GM12878 (cell line): Measurements from ENCODE around the gene PTPN14. TPM values are rescaled to one million over a fixed set of nuclear protein-coding genes. Genes with fewer than 3 reads are reported as not detected.

ENCODE experiments used
- ATAC-seq: fragments of 200-7000 bp; cut with Tn5 transposase; 3 replicates; pipeline ENCODE4 v1.9.1; 2020; ENCODE audit warnings: mild to moderate bottlenecking, moderate library complexity
- BruUV-seq: library from RNA; stranded (reverse); fragments of 400-500 nt; replicated peaks from 2 replicates; lab custom pipeline; 2021; lab: Mats Ljungman, UMichigan
- CTCF ChIA-PET: fragments of 300-600 bp; sonication (Branson Sonifier 250); formaldehyde crosslinking; extraction: SDS; loops from one replicate; lab custom pipeline; 2021; ENCODE audit warnings: inconsistent platforms; lab: Yijun Ruan, JAX
- POLR2A ChIA-PET: fragments of 350-600 bp; formaldehyde crosslinking; extraction: SDS; loops from one replicate; lab custom pipeline; 2021; ENCODE audit warnings: inconsistent platforms; lab: Charles Lee
- RAD21 ChIA-PET: fragments of 300-600 bp; sonication (Branson Sonifier 250); formaldehyde crosslinking; loops from one replicate; lab custom pipeline; 2023; ENCODE audit warnings: antibody characterized with exemption; ENCODE audit not compliant: unreplicated experiment; lab: Charles Lee
- SMC1A ChIA-PET: fragments of 300-600 bp; sonication (Branson Sonifier 250); formaldehyde crosslinking; loops from one replicate; lab custom pipeline; 2023; ENCODE audit not compliant: unreplicated experiment, uncharacterized antibody; lab: Charles Lee
- DNase-seq: peaks from one replicate; pipeline ENCODE4 v3.0.0-alpha.2; 2011; ENCODE audit warnings: low read depth, low spot score
- FAIRE-seq: peaks from 3 replicates; lab custom pipeline; 2011; peaks lifted over from hg19 to GRCh38; lab: Jason Lieb, UNC
- H2AFZ ChIP-seq: 2 replicates; pipeline ENCODE4 v1.6.0; 2011; ENCODE audit warnings: low read depth, low read length, control low read depth; ENCODE audit not compliant: control insufficient read depth
- H3K27ac ChIP-seq: 2 replicates; pipeline ENCODE4 v1.5.1; 2011; ENCODE audit warnings: control low read depth; ENCODE audit not compliant: control insufficient read depth, insufficient read depth
- H3K27me3 ChIP-seq, 2 experiments: replicated peaks in 1 of 2; 2 replicates each; pipeline versions ENCODE4 v1.6.0 to v1.6.1; 2011; ENCODE audit warnings: low read length in 1 of 2; ENCODE audit not compliant: control insufficient read depth in 2 of 2, insufficient read depth in 2 of 2
- H3K36me3 ChIP-seq, 2 experiments: 2 replicates each; pipeline ENCODE4 v1.5.1; 2011; ENCODE audit warnings: low read length in 1 of 2; ENCODE audit not compliant: control insufficient read depth in 2 of 2, insufficient read depth in 2 of 2
- H3K4me1 ChIP-seq: 2 replicates; pipeline ENCODE4 v1.6.1; 2011; ENCODE audit warnings: mild to moderate bottlenecking, low read length, moderate library complexity, mixed read lengths; ENCODE audit not compliant: control insufficient read depth, insufficient read depth
- H3K4me2 ChIP-seq: 2 replicates; pipeline ENCODE4 v1.6.0; 2011; ENCODE audit warnings: control low read depth; ENCODE audit not compliant: control insufficient read depth, insufficient read depth
- H3K4me3 ChIP-seq: fragments of 200-600 bp; sonication (generic); 2 replicates; pipeline ENCODE4 v1.5.1; 2016
- H3K79me2 ChIP-seq: 2 replicates; pipeline ENCODE4 v1.6.0; 2011; ENCODE audit warnings: low read length; ENCODE audit not compliant: control insufficient read depth, insufficient read depth
- H3K9ac ChIP-seq: 2 replicates; pipeline ENCODE4 v1.8.0; 2011; ENCODE audit warnings: low read length, control low read depth, mixed read lengths; ENCODE audit not compliant: control insufficient read depth, insufficient read depth
- H3K9me3 ChIP-seq: replicated peaks from 3 replicates; pipeline ENCODE4 v1.5.1; 2011; ENCODE audit warnings: mild to moderate bottlenecking, low read length; ENCODE audit not compliant: control insufficient read depth, insufficient read depth
- H4K20me1 ChIP-seq: 2 replicates; pipeline ENCODE4 v1.6.0; 2011; ENCODE audit not compliant: control insufficient read depth, insufficient read depth
- BHLHE40 ChIP-seq, 2 experiments: fragments of 450-650 bp in 1 of 2; IDR thresholded peaks; 2 replicates each; pipeline ENCODE4 v1.6.1; 2011 to 2017; ENCODE audit warnings: low read depth in 2 of 2, borderline replicate concordance in 1 of 2, improper control_type of control experiment in 1 of 2, low read length in 1 of 2, mild to moderate bottlenecking in 1 of 2
- E4F1 ChIP-seq: fragments of 450-650 bp; IDR thresholded peaks from 2 replicates; pipeline ENCODE4 v1.6.1; 2018; ENCODE audit warnings: borderline replicate concordance, mild to moderate bottlenecking; ENCODE audit not compliant: partially characterized antibody
- EED ChIP-seq: sonication (generic); IDR thresholded peaks from 2 replicates; pipeline ENCODE4 v1.6.1; 2016; ENCODE audit warnings: antibody characterized with exemption, low read depth
- EP300 ChIP-seq, 2 experiments: fragments of 150-350 bp in 1 of 2; IDR thresholded peaks; 2 replicates each; pipeline ENCODE4 v1.6.1; 2011 to 2012; ENCODE audit warnings: low read depth in 2 of 2, low read length in 2 of 2, borderline replicate concordance in 1 of 2, improper control_type of control experiment in 1 of 2, inconsistent platforms in 1 of 2; ENCODE audit not compliant: control insufficient read depth in 1 of 2
- FOS ChIP-seq: IDR thresholded peaks from 3 replicates; pipeline ENCODE4 v1.6.1; 2011; ENCODE audit warnings: borderline replicate concordance; ENCODE audit not compliant: insufficient read length; ENCODE audit errors: extremely low read depth
- FOXM1 ChIP-seq: IDR thresholded peaks from 2 replicates; pipeline ENCODE4 v1.6.1; 2012; ENCODE audit warnings: low read depth, mild to moderate bottlenecking, inconsistent platforms, low read length, moderate library complexity
- IKZF1 ChIP-seq: fragments of 450-650 bp; conservative IDR thresholded peaks from 2 replicates; pipeline ENCODE4 v1.6.1; 2017; ENCODE audit warnings: antibody characterized with exemption, mild to moderate bottlenecking
- IRF4 ChIP-seq: IDR thresholded peaks from 2 replicates; pipeline ENCODE4 v1.6.1; 2011; ENCODE audit warnings: low read depth, low read length
- MXI1 ChIP-seq: fragments of 150-350 bp; IDR thresholded peaks from 2 replicates; pipeline ENCODE4 v1.6.1; 2011; ENCODE audit warnings: low read depth, mild to moderate bottlenecking, inconsistent platforms, low read length, improper control_type of control experiment
- NBN ChIP-seq: fragments of 450-650 bp; IDR thresholded peaks from 2 replicates; pipeline ENCODE4 v1.6.1; 2016
- RAD51 ChIP-seq: fragments of 450-650 bp; IDR thresholded peaks from 2 replicates; pipeline ENCODE4 v1.6.1; 2016; ENCODE audit warnings: moderate library complexity, mild to moderate bottlenecking, inconsistent platforms
- RELB ChIP-seq: fragments of 450-650 bp; IDR thresholded peaks from 2 replicates; pipeline ENCODE4 v1.6.1; 2017; ENCODE audit warnings: low read depth, mild to moderate bottlenecking, moderate library complexity
- RFX5 ChIP-seq: IDR thresholded peaks from 2 replicates; pipeline ENCODE4 v1.6.1; 2011; ENCODE audit warnings: low read depth, low read length, improper control_type of control experiment
- RUNX3 ChIP-seq: IDR thresholded peaks from 2 replicates; pipeline ENCODE4 v1.6.1; 2012; ENCODE audit warnings: low read length, inconsistent platforms
- ZNF622 ChIP-seq: fragments of 450-650 bp; IDR thresholded peaks from 2 replicates; pipeline ENCODE4 v1.6.1; 2017; ENCODE audit warnings: mild to moderate bottlenecking, inconsistent platforms
- ZZZ3 ChIP-seq: IDR thresholded peaks from 2 replicates; pipeline ENCODE4 v1.6.1; 2011; ENCODE audit warnings: low read depth; ENCODE audit not compliant: control insufficient read depth, insufficient read length
- WGBS: methylation state at CpG from one replicate; pipeline ENCODE4 v1.1.6; 2016; ENCODE audit warnings: low lambda C conversion rate; ENCODE audit not compliant: insufficient replicate concordance, insufficient coverage; ENCODE audit errors: missing lambda C conversion rate; 5-methylcytosine and 5-hydroxymethylcytosine counted together
- in situ Hi-C: fragments of 300-500 bp; cut with MboI; formaldehyde crosslinking; loops from 9 replicates; pipeline ENCODE4 v1.14.3; 2018; ENCODE audit warnings: mixed read lengths
- intact Hi-C: fragments of 100-400 bp; cut with micrococcal nuclease; formaldehyde crosslinking; loops from one replicate; pipeline ENCODE4 v1.14.2; 2022; ENCODE audit not compliant: unreplicated experiment
- polyA plus RNA-seq, 11 experiments: library from polyadenylated mRNA; depleted of rRNA in 4 of 11; unstranded in 6 of 11; stranded (reverse) in 5 of 11; fragments of >200 nt; fragmentation: Nextera tagmentation in 4 of 11; fragmentation: Illumina TruSeq in 1 of 11; extraction: Ambion mirVana in 4 of 11; extraction: Trizol in 1 of 11; gene quantifications; 1 replicate in 1 of 11; 2 replicates in 10 of 11; pipeline versions ENCODE4 v1.2.1 to v1.2.3, GENCODE V29; 2011 to 2016; ENCODE audit warnings: inconsistent platforms in 2 of 11, missing spikeins in 2 of 11, low read depth in 1 of 11
- total RNA-seq, 4 experiments: library from RNA; depleted of rRNA in 3 of 4; stranded (reverse); fragments of >200 nt in 3 of 4; fragmentation: Illumina TruSeq in 1 of 4; extraction: Trizol in 1 of 4; gene quantifications; 2 replicates each; pipeline versions ENCODE4 v1.2.1 to v1.2.3, GENCODE V29; 2013 to 2021

Gene PTPN14
- total and polyA plus RNA-seq, 10 of the 15 experiments (the other 5 are each of a cell fraction or from before 2014, with no cell fraction given) = 0.05 to 5.1 (median 0.44) TPM

GRCh38 chr1:214525535-214526019 lies 25.8 kb downstream of the PTPN14 start (continued):
- peak; percentile 48; the same call in 1 of the 2 replicates for TF ChIP-seq RELB
- 0 out of 2 replicates have a peak, but pooled peaks have one; percentile 31 for TF ChIP-seq RAD51
- 0 out of 2 replicates have a peak, but pooled peaks have one; percentile 28 for TF ChIP-seq NBN
- TF ChIP-seq ZNF622 = no peak
- no peak for TF ChIP-seq FOS
- no peak for TF ChIP-seq IRF4
- TF ChIP-seq RUNX3 = peak; percentile 28; the same call in 1 of the 2 replicates
- no peak for TF ChIP-seq EED
- peak; percentile 88 for TF ChIP-seq IKZF1

- DNase-seq (no peak), FAIRE-seq (no peak), ATAC-seq (no peak)
- ChIA-PET RAD21 (interaction anchor here (1.2 to 7.2 kb wide), 3 partner anchors 14 to 47 kb away, joined by 3 to 47 read pairs (median 6); no protein-coding TSS in a partner anchor), CTCF (interaction anchor here (1.0 to 4.5 kb wide), 3 partner anchors 13 to 60 kb away, joined by 3 to 16 read pairs (median 3); no protein-coding TSS in a partner anchor), SMC1A (interaction anchor here (0.9 to 6.0 kb wide), 11 partner anchors 14 to 86 kb away, joined by 3 to 66 read pairs (median 4); partner anchors contain the start of gene PTPN14), POLR2A (interaction anchor here (0.7 to 2.7 kb wide), 3 partner anchors 12 to 49 kb away, joined by 3 to 10 read pairs (median 3); no protein-coding TSS in a partner anchor)
- H3K36me3 ChIP-seq = no peaks in the 10 kb centered on the region
- BruUV-seq = no TSS peak
- H3K27me3 ChIP-seq = no peaks in the 10 kb centered on the region; a peak in 1 of 4 replicates
- in situ Hi-C loops = no loop called here
- no peaks in the 10 kb centered on the region for H3K9me3 ChIP-seq
- H3K27ac ChIP-seq = no peak overlapping the region
- 31% methylated on average over 2 of the region's 2 CpGs for WGBS
- H3K4me3 ChIP-seq = no peak overlapping the region
- no peak overlapping the region for H3K9ac ChIP-seq
- H3K79me2 ChIP-seq = no peaks in the 10 kb centered on the region
- peak overlapping the region; percentile 12; the same call in 1 of the 2 replicates for H3K4me2 ChIP-seq
- H2AFZ ChIP-seq = no peak overlapping the region
- H4K20me1 ChIP-seq = no peaks in the 10 kb centered on the region
- intact Hi-C loops = no loop called here
- H3K4me1 ChIP-seq = peaks cover 5% of the 10 kb centered on the region; the same call in 1 of the 2 replicates
- TF ChIP-seq E4F1 (no peak), BHLHE40 (IDR thresholded peaks at IDR 0.05; ENCODE audit: borderline replicate concordance in 1 of 2, low read depth in 2 of 2, low read length in 1 of 2) (no peak), FOXM1 (no peak), ZZZ3 (no peak), RFX5 (no peak), MXI1 (no peak), EP300 (IDR thresholded peaks at IDR 0.05; ENCODE audit: borderline replicate concordance in 1 of 2, control insufficient read depth in 1 of 2, low read depth in 2 of 2, low read length in 2 of 2) (no peak)
Observed at GRCh38 chr1:214524824-214525223, 26.6 kb downstream of the PTPN14 start.
